KOPT-K1 (cell line): Measurements from ENCODE around the gene CDH1.
"Not testable (repeated sequence)": the region's sequence is repeated elsewhere in the genome, so short reads cannot be mapped to it uniquely, and the experiment has no call there.

Source experiments
- H3K27ac ChIP-seq: fragments of 200-600 bp; sonication (generic); 2 replicates; pipeline ENCODE4 v1.5.1; 2016; ENCODE audit warnings: antibody characterized with exemption, mild to moderate bottlenecking, low read depth, low read length; ENCODE audit not compliant: poor library complexity, severe bottlenecking
- H3K36me3 ChIP-seq: fragments of 200-600 bp; sonication (generic); 2 replicates; pipeline ENCODE4 v1.5.1; 2017; ENCODE audit warnings: antibody characterized with exemption, mild to moderate bottlenecking, low read length, moderate library complexity; ENCODE audit not compliant: insufficient read depth
- H3K9me3 ChIP-seq: fragments of 200-600 bp; sonication (generic); 2 replicates; pipeline ENCODE4 v1.5.1; 2017; ENCODE audit warnings: antibody characterized with exemption, low read length, mild to moderate bottlenecking; ENCODE audit not compliant: insufficient read depth, poor library complexity, severe bottlenecking

CDH1 gene

GRCh38 chr16:68784721-68785120, 47.6 kb downstream of the CDH1 start:
- no peaks in the 10 kb centered on the region for H3K9me3 ChIP-seq
- H3K27ac ChIP-seq: no peak overlapping the region
- no peaks in the 10 kb centered on the region for H3K36me3 ChIP-seq

- H3K9me3 ChIP-seq: no peaks in the 10 kb centered on the region
- no peaks in the 10 kb centered on the region for H3K36me3 ChIP-seq
- no peak overlapping the region for H3K27ac ChIP-seq
Measured at GRCh38 chr16:68785715-68786114, 48.6 kb downstream of the CDH1 start.

- Histone ChIP-seq H3K27ac (no peak overlapping the region), H3K36me3 (no peaks in the 10 kb centered on the region), H3K9me3 (no peaks in the 10 kb centered on the region)
Measured at GRCh38 chr16:68786685-68787418, 49.8 kb downstream of the CDH1 start.

DNA sequence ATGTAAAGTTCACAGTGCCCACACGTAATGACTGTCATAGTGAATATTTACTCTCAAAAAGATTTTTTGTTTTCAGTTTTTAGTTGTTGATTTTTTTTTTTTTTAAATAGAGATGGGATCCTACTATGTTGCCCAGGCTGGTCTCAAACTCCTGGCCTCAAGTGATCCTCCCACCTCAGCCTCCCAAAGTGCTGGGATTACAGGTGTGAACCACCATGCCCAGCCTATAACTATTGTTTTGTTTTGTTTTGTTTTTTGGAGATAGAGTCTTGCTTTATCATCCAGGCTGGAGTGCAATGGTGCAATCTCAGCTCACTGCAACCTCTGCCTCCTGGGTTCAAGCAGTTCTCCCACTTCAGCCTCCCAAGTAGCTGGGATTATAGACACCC, 50.3 kb downstream of the CDH1 start:
- not testable (repeated sequence) for H3K9me3 ChIP-seq, H3K36me3 ChIP-seq, H3K27ac ChIP-seq

- Histone ChIP-seq H3K9me3 (no peaks in the 10 kb centered on the region), H3K36me3 (no peaks in the 10 kb centered on the region), H3K27ac (no peak overlapping the region)
Measured at GRCh38 chr16:68790130-68790761, 53.2 kb downstream of the CDH1 start.

DNA sequence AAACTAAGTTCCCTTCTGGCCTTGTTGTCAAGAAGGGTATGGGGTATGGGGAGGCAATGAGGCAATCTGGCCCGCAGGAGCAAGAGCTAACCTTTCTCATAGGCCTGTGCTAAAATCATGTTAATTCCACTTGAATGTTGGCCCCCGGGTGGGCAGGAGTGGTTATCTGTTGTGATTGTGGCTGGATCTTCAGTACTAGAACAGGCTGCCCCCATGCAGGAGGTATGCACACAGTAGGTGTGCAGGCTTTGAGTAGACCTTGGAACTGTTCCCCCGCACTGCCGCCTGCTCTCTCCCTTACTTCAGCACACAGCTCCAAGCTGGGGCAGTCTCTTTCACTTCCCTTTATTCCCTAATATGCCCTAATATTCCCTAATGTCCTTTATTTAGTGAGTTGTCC, 53.9 kb downstream of the CDH1 start:
- Histone ChIP-seq H3K9me3 (no peaks in the 10 kb centered on the region), H3K36me3 (no peaks in the 10 kb centered on the region), H3K27ac (no peak overlapping the region)

- Histone ChIP-seq H3K9me3 (no peaks in the 10 kb centered on the region), H3K27ac (no peak overlapping the region), H3K36me3 (no peaks in the 10 kb centered on the region)
Measured at GRCh38 chr16:68792465-68793324, 55.6 kb downstream of the CDH1 start.

DNA sequence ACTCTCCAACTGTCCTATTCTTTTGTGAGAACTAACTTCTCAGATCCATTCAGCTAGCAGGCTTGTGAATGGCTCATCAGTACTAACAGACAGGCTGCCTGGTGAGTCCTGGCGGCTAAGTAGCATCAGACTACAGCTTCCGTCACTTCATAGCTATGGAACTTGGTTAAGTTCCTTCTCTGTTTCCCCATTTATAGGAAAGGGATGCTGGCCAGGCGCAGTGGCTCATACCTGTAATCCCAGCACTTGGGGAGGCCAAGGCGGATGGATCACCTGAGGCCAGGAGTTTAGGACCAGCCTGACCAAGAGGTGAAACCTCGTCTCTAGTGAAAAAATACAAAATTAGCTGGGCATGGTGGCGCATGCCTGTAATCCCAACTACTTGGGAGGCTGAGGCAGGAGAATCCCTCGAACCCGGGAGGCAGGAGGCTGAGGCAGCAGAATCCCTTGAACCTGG, 56.3 kb downstream of the CDH1 start:
- no peak overlapping the region for H3K27ac ChIP-seq
- H3K36me3 ChIP-seq: no peaks in the 10 kb centered on the region
- H3K9me3 ChIP-seq: no peaks in the 10 kb centered on the region

DNA sequence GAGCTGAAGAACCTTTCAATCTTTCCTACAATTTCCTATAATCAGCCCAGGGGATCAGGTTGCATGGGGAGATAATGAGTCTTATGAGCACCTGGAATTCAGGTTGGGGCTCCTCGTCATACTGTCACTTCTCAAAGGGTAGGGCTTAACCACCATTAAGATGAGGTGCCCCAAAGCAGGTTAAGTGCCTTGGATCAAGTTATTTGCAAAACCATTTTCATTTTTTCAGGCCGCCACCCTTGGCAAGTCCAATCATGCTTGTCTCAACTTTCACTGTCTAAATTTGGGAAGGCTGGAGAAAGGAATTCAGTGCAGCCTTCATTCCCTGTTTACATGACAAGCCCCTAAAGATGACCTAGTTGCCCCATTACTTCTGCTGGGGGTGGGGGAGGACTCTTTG, 61.3 kb downstream of the CDH1 start:
- Histone ChIP-seq H3K9me3 (no peaks in the 10 kb centered on the region), H3K36me3 (no peaks in the 10 kb centered on the region), H3K27ac (no peak overlapping the region)

DNA sequence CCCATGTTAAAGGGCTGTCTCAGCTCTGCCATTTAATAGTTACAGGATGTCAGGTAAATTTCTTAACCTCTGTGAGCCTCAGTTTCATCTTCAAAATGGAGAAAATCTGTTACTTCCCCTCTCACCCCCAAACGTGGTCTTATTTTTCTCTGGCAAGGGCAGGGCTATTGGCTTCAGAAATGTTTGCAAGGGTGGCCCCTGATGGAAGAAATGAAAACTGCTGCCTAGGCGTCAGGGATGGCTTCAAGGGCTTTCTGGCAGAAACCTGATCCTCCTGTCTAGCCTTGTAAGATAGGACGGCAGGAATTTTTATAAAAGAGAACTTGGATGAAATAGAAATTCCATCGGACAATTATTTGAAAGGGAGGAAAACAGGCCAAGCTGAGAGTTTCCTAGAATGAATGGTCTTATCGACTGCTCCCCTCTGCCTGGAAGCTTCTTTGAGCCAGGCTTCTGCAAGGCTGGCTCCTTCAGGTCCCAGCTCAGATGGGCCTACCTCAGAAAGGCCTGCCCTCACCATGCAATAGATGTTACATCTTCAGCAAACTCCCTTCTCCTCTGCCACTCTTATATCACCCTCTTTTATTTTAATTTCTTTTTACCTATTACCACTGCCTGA, 63.3 kb downstream of the CDH1 start:
- Histone ChIP-seq H3K36me3 (no peaks in the 10 kb centered on the region), H3K9me3 (no peaks in the 10 kb centered on the region), H3K27ac (no peak overlapping the region)

DNA sequence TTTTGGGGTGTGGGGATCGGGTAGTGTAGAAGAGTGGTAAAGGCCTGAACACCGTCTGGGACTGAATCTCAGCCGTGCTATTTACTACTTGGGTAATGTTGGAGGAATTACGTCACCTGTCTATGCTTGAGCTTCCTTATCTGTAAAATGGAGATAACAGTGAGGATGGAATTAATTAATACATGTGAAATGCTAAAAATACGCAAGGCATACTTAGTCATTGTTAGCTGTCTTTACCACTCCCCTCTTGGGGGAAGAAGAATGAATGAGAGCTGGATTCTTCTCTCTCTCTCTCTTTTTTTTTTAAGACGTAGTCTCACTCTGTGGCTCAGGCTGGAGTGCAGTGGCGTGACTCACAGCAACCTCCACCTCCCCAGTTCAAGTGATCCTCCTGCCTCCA, 65.1 kb downstream of the CDH1 start:
- H3K36me3 ChIP-seq: no peaks in the 10 kb centered on the region
- no peaks in the 10 kb centered on the region for H3K9me3 ChIP-seq
- no peak overlapping the region for H3K27ac ChIP-seq

DNA sequence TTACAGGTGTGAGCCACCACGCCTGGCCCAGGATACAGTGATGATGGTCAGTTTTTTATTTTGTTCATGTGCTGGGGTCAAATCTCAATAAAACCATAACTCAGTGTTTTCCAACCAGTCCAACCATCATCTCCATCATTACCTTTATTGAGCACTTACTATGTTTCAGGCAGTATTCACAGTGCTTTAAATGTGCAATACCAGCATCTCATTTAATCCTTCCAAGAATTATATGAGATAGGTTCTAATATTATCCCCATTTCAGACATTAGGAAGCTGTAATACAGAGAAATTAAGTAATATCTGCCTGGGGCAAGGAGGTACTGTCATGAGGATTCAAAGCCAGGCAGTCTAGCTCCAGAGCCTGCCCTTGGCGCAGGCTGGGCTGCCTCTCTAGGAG, 69.3 kb downstream of the CDH1 start:
- no peaks in the 10 kb centered on the region for H3K9me3 ChIP-seq
- H3K36me3 ChIP-seq: no peaks in the 10 kb centered on the region
- no peak overlapping the region for H3K27ac ChIP-seq

GRCh38 chr16:68806981-68807380, 69.9 kb downstream of the CDH1 start:
- no peaks in the 10 kb centered on the region for H3K9me3 ChIP-seq
- no peak overlapping the region for H3K27ac ChIP-seq
- no peaks in the 10 kb centered on the region for H3K36me3 ChIP-seq

- H3K36me3 ChIP-seq: no peaks in the 10 kb centered on the region
- H3K9me3 ChIP-seq: no peaks in the 10 kb centered on the region
- H3K27ac ChIP-seq: no peak overlapping the region
Measured at GRCh38 chr16:68814516-68814915, 77.4 kb downstream of the CDH1 start.
